Measurements from ENCODE around the gene LRRC4C.
"Not testable (repeated sequence)": the region's sequence is repeated elsewhere in the genome, so short reads cannot be mapped to it uniquely, and the experiment has no call there.

Gene LRRC4C

DNA sequence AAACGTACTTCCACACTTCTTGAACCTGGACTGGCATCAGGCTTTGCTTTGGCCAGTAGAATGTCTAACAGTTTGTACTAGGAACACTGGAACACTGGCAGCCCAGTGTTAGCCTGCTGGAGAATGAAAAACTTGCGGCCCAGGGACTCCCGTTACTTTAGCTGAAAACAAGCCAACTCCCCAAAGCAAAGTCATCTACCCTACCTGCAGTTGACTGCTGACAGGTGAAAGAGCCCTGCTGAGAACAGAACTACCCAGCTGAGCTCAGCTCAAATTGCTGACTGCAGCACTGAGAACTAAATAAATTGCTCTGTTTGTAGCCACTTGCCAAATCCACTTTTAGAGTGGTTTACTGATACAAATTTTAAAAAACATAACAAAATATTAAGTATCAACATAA is 342.5 kb downstream of the LRRC4C start:
- DNase-seq (ENCODE audit: low read depth), result no peak

DNA sequence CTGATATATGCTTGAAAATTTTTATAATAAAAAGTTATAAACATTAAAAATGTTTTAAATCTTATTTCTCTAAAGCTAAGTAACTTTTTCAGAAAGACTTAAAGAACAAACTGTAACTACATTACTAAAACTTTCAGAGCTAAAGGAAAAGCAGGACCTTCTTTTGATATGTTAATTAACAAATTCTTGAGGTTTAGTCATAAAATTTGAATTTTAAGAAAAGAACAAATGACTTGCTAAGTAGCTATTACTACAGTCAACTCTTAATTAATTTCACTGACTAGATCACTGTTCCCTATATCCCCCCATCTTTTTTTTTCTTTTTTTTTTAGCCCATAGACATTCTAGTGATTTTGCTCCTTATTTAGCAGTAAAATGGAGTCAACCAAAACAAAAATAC is 344.4 kb downstream of the LRRC4C start:
- no peak for DNase-seq (ENCODE audit: low read depth)

DNA sequence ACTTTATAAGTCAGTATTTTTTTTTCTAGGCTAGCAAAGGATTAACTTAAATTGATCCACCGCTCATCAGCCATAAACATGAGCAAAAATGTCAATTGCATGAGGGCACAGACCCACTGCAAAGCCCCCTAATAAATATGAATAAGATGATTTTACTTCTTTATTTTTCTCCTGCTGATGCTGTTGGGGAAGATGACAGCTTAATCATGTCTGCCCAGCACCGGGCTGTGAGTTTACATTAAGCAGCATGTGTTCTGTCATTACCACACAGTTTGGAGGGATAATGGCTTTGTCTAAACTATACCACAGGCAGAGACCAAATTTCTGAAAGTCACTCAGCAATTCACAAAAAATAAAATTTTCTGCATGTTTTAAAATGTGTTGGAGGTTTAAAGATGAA is 346.3 kb downstream of the LRRC4C start:
- DNase-seq (ENCODE audit: low read depth), result no peak

DNA sequence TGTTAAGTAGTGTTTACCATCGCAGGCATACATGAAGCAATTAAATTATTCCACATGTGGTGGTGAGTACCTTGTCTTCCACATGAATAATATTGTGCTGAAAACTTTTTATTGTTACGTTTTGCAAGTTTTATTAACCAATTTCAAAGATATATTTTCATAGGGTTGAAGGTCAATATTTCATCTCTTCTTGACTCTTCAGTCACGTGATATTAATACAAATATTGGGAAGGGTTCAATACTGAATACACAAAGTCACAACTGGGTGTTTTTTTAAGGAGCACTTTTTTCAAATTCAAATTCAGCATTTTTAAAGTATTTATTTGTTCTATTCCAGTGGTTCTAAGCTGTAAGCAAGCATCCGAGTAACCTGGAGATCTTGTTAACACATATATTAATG is 348.9 kb downstream of the LRRC4C start:
- DNase-seq (ENCODE audit: low read depth), result no peak

DNA sequence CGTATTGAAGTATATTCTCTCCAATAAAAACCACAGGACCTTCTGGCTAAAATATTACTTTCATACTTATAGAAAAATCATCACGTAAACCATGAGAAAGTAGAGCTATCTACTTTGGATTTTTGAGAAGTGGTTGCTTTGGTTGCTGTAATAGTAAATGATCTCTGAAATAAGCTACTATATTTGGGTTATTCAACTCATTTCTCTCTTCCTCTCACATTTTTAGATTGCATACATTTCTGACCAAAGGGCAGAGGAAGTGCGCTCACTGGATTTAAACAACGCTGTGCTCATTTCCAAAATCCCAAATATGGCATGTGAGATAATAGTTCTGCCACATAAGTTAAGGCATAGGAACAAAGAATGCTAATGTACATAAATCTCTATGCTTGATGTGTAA is 357.0 kb downstream of the LRRC4C start:
- no peak for DNase-seq (ENCODE audit: low read depth)

DNA sequence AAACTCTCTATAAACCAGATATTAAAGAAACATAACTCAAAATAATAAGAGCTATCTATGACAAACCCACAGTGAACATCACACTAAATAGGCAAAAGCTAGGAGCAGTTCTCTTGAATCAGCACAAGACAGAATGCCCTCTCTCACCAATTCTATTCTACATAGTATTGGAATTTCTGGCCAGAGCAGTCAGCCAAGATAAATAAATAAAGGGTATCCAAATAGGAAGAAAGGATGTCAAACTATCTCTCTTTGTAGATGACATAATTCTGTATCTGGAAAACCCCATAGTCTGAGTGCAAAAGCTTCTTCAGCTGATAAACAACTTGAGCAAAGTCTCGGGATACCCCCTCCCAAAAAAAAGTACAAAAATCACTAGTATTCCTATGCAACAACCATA is 359.8 kb downstream of the LRRC4C start:
- DNase-seq (ENCODE audit: low read depth), result no peak

DNA sequence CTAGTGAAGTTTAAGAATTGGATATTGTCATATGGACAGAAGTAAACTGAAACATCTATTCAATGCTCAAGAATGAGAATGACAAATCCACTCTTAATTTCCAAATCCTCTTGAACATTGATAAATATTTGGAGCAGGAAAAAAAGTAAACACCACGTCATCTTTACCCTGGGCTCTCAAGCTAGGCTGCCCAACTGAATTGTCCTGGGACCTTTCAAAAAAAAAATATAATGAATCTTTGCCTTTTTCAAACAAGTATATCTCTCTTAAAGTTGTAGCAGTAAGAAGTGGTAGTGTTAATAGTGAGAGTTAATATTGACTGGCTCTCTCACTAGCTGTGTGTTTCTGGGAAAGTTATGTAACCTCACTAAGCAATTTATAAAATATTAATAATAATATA is 374.3 kb downstream of the LRRC4C start:
- DNase-seq (ENCODE audit: low read depth), result no peak

DNA sequence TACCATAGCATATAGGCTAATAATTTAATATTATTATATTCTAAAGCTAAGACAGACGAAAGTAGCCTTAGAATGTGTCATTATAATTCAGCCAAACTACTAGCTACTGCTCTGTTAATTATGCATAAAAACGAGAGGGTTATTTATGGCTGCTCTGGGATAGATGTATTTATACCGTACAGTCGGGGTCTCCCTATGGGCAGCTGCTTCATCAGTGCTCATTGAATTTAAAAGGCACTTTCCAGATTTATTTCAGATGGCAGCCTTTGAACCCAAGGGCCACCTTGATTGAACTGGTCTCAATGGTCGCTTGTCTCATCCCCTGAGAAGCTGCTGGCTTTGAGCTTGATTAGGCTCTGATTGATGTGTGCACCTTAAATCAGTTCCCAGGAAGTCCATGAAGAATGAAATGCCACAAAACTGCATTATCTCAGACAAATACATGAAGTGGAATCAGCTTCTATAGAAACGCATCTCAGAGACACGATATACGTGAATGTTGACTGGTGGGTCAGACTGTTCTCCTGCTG is 377.6 kb downstream of the LRRC4C start:
- DNase-seq (ENCODE audit: low read depth), result no peak

DNA sequence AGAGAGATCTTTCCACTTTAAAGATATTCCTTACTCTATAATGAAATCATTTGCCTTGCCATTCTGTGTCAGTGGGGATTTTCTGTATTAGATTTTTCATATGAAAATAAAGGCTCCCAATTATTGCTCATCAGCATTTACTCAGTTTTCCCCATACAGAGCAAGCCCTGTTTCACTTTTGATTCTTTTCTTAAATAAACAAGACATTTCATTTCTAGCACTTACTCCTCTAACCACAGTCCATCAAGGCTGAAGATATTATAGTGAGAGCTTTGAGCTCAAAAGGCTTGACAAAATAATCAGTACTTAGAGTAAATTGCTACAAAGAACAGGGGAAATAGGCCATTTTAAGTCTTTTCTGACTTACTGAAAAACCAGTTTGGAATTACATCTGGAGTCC is 385.1 kb downstream of the LRRC4C start:
- no peak for DNase-seq (ENCODE audit: low read depth)

DNA sequence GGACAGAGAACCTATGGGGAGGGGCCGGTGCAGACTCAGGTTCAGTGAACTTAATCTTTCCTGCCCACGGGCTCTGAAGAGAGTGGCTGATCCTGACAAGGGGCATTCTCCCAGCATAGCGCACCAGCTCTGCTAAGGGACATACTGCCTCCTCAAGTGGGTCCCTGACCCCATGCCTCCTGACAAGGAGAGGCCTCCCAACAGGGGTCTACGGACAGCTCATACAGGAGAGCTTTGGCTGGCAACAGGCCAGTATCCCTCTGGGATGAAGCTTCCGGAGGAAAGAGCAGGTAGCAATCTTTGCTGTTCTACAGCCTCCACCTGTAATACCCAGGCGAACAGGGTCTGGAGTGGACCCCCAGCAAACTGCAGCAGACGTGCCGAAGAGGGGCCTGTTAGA is 394.0 kb downstream of the LRRC4C start:
- no peak for DNase-seq (ENCODE audit: low read depth)

DNA sequence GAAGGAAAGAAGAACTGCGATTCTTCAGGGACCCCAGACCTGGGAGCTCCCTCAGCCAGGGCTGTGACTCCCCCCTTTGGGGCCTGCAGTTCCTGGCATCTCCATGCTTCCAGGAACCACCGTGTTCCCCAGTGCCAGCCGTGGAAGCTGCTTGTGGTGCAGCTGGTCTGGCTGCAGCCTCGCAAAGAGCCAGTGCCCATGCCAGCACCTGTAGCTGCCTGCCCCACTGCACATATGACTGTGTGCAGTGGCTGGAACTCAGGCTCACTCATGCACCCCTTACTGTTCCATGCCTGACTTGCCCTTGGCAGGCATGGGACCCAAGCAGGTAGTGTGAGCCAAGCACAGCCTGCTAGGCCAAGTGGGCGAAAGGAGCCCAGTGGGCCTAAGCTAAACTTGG is 401.3 kb downstream of the LRRC4C start:
- DNase-seq (ENCODE audit: low read depth), result no peak

DNA sequence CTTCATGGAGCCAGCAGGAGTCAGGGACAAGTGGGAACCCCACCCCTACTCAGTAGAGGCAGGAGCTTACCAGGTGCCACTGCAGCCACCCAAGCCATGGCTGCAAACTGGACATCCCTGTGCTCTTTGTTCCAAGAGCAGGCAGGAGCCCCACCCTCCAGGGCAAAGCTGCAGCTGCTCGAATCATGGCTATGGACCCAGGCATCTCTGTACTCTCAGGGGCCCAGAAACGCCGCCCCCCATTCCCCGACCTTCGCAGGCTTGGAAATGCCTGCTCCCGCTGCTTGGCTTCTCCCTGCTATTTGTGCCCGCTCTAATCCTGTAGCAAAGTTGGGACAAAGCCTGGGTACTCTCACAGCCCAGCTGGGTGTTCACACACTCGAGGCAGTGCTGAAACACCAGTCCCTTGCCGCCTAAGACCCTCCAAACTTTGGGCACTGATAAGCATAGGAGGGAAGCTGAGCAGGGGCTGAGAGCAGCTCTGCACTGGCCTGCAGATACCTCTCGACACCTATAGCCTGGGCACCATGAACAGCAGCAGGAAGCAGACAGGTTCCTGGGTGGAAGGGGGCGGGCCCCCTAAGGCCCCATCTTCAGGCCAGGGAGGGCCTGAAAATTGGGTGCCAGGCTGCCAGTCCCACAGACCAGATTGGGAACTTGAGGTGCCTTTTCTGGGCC is 402.4 kb downstream of the LRRC4C start:
- DNase-seq (ENCODE audit: low read depth), result no peak

DNA sequence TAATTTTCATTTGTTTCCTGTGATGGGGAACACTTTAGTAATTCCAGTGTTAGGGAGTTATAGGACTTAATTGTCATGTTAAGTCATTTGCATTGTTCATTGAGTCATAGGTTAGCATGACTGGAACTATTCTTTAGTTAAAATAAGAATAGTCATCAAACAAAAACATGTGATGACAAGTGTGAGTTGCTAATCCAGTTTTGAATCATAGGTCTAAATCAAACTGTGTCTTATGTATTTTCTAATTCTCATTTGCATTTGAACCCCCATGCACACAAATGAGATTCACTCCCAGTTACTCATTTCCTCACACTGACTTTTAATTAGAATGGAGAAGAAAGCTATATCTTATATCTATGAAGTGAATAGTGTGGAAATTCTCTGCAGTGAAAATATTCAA is 405.6 kb downstream of the LRRC4C start:
- DNase-seq (ENCODE audit: low read depth), result no peak

DNA sequence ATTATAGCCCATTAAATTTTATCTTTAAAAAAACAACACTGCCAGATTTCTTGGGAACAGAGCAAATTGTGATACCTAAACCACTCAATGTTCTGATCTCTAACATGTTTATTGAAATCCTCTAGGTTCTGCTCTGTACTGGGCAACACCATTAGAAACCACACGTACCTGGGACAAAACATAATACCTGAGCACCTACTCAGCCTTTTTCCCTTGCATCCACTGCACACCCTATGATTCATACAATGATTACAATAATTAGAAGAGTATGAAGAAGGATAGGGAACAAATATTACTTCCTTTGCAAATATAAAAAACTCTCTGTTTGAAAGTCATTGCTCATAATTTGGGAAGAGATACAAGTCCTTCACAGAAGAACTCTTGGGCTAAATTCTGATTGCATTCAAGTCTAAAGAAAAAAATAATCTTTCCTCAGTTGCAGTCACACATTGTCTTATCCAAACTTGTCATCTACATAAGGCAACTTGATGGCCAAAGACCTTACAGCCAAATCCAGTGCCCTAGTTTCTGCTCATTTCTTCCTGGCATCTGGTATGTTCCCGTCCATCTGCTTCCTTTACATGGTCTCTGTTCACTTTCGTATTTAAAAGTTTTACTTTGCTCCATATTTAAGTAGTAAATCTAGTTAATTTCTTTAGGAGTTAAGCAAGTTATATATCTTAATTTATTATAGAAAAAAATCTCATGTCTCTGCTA is 407.4 kb downstream of the LRRC4C start:
- DNase-seq (ENCODE audit: low read depth), result no peak

DNA sequence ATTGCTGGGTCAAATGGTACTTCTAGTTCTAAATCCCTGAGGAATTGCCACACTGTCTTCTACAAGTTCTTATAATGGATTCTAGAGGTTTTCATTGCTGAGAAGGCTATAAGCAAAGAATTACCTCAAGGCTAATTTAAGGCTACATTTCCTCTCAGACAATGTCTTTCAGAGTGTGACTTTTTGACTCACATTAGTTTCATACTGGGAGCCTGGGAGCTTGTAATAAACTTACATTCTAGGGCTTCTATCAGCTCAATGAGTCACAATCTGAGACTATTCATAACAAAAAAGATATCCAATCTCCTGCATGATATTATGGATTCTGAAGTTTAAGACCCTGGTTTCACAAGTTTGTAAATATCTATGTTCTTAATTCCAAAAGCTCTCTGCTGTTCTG is 408.7 kb downstream of the LRRC4C start:
- no peak for DNase-seq (ENCODE audit: low read depth)

DNA sequence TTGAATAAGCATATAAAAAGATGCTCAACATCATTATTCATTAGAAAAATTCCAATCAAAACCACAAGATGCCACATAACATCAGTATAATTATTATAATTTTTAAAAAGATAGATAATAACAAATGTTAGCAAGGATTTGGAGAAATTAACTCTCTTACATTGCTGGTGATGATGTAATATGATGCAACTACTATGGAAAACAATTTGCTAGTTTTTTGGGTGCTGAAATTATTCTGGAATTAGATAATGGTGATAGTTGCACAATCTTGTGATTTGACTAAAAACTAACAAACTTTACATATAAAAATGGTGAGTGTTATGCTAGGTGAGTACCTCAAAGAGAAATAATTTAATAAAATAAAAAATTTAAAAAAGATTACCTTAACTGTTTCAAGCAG is 412.2 kb downstream of the LRRC4C start:
- no peak for DNase-seq (ENCODE audit: low read depth)

DNA sequence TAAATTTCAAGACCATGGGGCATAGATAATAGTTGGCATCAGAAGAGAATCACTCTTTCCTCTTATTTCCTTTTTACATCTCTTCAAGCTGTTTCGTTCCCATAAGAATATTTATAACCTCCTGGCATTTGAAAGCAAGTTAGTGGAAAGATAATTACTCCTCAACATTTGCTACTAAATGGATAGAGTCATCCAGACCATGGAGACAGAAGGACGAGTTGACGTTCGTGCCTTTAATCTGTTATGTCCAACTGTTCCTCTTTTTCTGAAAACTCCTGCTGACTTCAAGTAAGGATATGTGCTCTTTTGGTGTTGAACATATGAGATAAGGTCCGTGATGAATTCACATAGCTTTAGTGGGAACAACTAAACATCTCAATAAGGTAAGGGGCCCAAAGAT is 414.2 kb downstream of the LRRC4C start:
- DNase-seq (ENCODE audit: low read depth), result no peak

DNA sequence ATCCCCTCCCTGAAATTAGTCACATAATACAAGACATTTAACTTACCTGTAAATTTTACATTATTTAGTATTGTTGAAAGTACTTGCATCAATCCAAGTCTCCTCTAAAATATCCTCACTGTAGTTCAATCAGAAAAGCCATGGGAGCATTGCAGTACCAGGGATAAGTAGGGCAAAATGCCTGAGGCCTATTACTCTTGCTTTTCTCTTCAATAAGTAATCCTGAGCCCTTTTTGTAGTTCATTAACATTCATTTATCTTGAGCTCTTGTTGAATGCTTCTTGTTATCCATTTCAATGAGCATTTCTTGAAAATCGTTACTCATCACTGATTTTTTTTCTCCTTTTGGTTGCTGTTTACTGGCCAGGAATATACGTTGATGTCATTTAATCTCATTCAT is 414.7 kb downstream of the LRRC4C start:
- no peak for DNase-seq (ENCODE audit: low read depth)

DNA sequence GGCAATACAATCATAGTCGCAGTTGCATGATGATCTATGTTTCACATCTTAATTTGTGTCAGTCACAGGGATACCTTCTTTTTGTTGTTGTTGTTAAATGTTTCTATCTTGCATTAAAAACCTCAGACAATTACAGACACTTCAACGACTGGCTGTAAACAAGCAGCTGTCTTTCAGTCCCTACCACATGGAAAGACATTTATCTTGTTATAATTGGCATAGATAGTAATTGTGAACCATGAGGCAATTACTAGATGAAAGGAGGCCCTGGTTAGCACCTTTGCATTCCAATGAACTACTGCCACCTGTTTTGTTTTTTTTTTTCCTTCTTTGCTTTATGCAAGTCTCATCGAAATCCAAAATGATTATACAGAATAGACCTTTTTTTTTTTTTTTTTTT is 416.8 kb downstream of the LRRC4C start:
- no peak for DNase-seq (ENCODE audit: low read depth)

DNA sequence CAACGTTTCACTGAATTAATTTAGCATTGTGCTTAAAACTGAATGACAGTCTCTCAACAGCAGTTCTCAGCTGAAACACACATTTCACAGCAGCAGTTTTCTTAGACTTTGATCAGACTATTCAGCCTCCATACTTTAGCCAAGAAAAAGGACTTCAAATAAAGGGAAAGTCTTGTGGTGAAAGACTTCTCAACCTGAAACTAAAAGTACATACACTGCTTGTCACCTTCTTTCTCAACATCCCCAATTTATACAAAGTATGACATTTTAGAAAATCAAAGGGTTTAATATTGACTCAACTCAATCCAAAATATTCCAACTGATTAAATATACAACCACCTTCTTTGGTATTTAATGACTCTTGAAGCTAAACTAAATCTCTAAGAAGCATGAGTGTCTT is 419.0 kb downstream of the LRRC4C start:
- no peak for DNase-seq (ENCODE audit: low read depth)

DNA sequence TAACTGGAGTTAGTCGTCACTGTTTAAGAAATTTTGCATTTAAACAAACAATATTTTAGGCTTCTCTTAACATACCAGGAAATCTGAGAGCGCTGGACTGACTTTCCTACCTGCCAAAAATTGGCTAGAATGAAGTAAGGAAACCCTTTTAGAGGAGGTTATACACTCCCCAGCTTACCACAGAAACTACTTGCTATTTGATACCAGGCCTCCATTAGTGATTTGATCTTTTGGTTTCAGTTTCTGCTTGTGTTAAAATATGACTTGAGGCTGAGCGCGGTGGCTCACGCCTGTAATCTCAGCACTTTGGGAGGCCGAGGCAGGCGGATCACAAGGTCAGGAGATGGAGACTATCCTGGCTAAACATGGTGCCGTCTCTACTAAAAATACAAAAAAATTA is 419.9 kb downstream of the LRRC4C start:
- DNase-seq (ENCODE audit: low read depth), result no peak

DNA sequence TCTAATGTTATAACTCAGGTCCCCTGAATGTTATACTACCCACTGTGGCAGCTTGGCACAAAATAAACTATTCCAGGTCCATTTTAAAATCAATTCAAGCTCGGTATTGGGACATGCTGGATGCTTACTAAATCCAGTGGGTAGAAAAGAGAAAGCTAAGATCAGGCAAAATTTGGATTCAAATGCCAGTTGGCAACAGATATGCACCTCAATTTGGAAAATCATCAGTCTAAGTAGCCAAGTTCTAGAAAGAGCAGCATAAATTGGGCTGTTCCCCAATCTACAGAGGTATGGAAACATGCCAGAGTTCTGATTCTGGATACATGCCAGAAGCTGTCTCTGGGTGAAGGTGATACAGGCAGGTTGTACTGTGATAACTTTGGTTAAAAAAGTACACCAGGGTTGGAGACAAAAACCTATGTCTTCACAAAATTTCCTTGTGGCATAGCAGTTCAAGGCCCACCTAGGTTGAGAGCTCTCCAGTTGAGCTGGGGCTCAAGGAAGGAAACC is 427.8 kb downstream of the LRRC4C start:
- no peak for DNase-seq (ENCODE audit: low read depth)

DNA sequence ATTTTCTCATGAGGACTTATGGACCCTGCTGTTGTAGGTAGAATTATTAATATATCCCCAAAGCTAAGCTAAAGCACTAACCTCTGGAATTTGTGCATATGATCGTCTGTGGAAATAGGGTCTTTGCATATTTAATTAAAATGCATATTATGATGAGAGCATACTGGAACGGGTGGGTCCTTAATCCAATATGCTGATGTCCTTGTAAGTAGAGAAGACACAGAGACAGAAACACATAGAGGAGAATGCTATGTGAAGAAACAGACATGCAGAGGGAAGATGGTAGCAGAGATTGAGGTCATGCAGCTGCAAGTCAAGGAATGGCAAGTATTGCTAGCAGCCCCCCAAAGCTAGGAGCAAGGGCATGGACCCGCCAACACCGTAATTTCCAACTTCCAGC is 439.2 kb downstream of the LRRC4C start:
- DNase-seq (ENCODE audit: low read depth), result no peak

DNA sequence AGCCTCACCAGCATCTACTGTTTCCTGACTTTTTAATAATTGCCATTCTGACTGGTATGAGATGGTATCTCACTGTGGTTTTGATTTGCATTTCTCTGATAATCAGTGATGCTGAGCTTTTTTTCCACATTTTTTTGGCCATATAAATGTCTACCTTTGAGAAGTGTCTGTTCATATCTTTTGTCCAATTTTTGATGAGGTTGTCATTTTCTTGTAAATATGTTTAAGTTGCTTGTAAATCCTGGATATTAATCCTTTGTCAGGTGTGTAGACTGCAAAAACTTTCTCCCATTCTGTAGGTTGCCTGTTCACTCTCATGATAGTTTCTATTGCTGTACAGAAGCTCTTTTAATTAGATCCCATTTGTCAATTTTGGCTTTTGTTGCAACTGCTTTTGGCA is 439.8 kb downstream of the LRRC4C start:
- DNase-seq (ENCODE audit: low read depth), result not testable (repeated sequence)
